NCI-H524 (cell line): ENCODE data around the gene ZFTA.
"Not testable (repeated sequence)": the region's sequence is repeated elsewhere in the genome, so short reads cannot be mapped to it uniquely, and the experiment has no call there.

Experiments used
- DNase-seq, 2 experiments: peaks; one replicate each; lab custom pipeline; 2025; lab: John Stamatoyannopoulos, UW

ZFTA gene

GRCh38 chr11:63768237-63769041 is at the start of gene ZFTA:
Gene ZFTA, minus strand, starts transcription at chr11:63768775. Its CDS starts 153 bp downstream, at chr11:63768622.
- DNase-seq: peak; percentile 17 to 61

- no peak for DNase-seq
Measured at GRCh38 chr11:63817758-63818498, 49.4 kb upstream of the ZFTA start.

GRCh38 chr11:63816732-63817131 is 48.2 kb upstream of the ZFTA start:
- DNase-seq: no peak

DNA sequence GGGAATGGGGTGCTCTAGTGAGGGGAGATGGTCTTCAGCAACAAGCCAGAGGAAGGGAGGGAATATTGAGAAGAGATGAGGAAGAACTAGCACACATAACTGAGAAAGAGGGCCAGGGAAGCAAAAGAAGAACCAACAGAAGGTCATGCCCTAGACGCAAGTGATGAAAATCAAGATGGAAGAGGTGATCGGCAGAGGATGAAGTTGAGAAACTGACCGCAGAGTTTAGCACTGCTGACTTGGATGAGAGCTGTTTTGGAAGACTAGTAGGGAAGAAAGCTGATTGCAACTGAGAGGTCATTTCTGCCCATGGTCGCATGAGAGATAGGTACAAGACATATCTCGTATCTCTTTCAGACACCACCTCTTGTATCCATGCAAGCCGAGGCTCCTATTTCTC is 47.6 kb upstream of the ZFTA start:
- no peak for DNase-seq

DNA sequence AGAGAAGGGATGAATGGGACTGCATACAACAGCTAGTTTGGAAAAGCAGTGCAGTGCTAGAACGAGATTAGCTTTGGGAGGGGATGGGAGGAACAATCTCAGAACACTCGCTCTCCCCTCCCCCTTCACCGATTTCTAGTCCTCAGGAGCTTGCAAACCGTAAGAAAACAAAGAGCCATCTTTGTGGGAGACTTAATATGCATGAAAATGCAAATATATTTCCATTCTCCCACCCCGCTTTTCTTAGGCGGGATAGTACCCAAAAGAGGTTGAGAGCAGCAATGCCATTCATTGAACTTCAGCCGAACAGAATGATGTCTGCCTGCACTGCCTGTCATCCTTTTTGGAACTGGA is 45.8 kb upstream of the ZFTA start:
- no peak for DNase-seq

DNA sequence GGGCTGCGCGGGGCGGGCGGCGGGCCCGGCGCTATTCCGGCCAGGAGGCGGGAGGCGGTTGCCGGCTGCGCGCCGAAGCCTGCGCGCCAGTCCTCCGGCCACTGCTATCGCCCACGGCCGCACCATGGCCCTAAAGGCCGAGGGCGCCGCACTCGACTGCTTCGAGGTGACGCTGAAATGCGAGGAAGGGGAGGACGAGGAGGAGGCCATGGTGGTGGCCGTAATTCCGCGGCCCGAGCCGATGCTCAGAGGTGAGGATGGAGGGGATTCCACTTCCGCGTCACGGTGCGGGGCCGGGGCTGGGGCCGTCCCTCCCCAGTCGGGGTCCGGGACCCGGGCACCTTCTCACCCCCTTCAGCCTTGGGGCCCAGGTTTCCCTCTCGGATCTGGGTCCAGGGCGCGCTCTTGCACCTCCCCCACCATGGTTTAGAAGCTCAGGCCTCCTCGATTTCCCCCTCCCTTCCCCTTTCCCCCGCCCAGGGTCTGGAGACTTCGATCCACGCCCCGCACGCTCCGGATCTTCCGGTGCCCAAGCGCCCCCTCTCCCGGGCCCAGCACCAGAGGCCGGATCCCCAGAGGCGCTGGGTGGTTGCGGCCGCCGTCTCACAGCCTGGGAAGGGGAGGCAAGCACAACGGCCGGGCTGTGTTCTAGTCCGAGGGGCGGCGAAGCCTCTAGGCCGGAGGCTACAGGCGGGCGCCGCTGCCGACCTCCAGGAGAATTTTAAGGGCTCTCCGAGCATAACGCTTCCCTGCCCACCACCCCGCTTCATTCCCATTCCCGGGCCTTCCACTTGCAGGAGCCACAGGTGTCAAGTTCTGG is 45.2 kb upstream of the ZFTA start:
- peak; percentile 48 to 49 for DNase-seq

DNA sequence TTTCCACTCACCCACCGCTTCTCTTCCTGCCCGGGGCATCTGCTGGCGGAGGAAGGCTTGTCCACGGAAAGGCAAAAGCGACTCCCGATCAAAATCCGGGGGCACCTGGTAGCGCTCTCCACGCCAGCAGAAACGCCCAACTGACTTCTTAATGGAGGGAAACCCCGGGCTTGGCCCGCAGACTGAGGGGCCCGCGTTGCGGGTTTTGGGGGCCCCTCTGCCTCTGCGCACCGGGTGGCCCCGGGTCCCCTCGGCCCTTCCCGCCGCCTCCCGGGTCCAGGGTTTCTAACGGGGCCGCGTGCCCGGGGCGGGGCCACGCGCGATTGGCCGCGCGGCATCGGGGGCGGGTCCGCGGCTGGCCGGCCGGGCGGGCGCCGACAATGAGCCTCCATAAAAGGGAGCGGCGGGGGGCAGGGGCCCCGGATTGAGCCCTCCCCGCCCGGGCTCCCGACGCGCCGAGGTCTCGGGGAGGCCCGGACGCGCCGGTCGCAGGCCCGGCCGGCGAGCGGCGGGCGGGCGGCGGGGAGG is 44.5 kb upstream of the ZFTA start, which contains the start of gene SPINDOC:
TSS of gene SPINDOC (plus strand) at position 422 of the 528 bp plus-strand sequence. CDS start 231 bp downstream, outside the sequence.
- DNase-seq: peak; percentile 43 to 71

DNA sequence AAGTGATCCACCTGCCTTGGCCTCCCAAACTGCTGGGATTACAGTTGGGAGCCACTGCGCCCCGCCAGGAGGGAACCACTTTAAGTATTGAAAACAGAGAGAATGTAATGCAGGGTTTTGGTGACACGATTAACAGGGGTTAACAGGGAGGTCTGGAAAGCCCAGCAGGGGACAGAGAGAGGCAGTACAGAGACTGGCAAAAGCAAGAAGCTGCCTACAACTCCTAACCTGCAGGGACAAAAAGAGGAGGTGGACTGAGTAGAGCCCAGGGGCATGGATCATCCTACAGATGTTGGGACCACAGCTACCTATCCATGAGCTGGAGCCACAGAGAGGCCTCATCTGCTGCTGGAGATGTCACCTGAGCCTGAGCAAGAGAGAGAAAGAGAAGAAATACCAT is 42.9 kb upstream of the ZFTA start:
- no peak for DNase-seq

- DNase-seq: not testable (repeated sequence)
Measured at GRCh38 chr11:63810383-63810782, 41.8 kb upstream of the ZFTA start.

DNA sequence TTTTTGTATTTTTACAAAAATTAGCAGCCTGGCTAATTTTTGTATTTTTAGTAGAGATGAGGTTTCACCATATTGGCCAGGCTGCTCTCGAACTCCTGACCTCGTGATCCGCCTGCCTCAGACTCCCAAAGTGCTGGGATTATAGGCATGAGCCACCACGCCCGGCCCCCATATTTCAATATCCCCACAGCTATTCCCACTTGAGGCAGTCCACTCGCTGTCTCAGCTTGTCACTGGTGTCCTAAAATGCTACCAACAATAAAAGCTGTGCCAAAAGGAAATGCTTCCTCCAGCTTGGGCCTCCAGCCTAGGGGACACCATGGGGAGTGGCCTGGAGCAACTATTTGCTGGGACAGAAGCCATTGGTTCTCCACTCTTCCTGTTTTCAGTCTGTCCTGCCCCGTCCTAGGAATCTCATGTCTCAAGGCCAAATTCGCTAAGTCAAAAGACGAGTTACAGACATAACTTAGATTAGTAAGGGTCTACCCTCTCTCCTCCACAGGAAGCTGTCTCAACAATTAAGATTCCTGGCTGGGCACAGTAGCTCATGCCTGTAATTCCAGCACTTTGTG is 37.4 kb upstream of the ZFTA start:
- no peak for DNase-seq

GRCh38 chr11:63804259-63804658 is 35.7 kb upstream of the ZFTA start:
- no peak for DNase-seq

DNA sequence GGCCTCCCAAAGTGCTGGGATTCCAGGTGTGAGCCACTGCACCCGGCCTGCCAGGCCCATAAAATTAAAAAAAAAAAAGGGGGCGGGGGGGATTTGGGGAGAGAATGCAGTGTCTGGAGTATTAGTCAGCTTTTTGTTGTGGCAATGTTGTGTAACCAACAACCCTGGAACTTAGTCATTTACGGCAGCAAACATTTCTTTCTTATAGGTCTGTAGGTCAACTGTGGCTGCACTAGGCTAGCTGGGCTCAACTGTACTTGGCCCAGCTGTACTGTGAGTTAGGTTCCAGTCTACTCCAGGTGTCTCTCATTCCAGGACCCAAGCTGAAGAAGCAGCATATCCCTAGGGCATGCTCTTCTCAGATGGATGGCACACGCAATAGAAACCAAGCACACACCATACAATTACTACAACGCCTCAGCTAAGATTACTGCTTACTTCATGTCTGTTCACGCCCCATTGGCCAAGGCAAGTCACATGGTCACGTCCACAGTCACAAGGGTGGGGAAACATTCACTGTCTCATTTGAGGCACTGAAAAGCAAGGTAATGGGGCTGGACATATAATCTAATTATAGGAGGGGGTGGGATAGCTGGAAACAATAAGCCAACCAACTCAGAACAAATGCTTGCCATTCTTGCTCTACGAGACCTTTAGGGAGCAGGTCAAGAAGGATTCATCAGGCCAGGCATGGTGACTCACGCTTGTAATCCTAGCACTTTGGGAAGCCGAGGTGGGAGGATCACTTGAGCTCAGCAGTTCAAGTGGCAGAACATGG is 34.3 kb upstream of the ZFTA start:
- DNase-seq: no peak

GRCh38 chr11:63800921-63801320 is 32.3 kb upstream of the ZFTA start:
- DNase-seq: no peak

GRCh38 chr11:63795066-63795465 is 26.5 kb upstream of the ZFTA start:
- DNase-seq: no peak

DNA sequence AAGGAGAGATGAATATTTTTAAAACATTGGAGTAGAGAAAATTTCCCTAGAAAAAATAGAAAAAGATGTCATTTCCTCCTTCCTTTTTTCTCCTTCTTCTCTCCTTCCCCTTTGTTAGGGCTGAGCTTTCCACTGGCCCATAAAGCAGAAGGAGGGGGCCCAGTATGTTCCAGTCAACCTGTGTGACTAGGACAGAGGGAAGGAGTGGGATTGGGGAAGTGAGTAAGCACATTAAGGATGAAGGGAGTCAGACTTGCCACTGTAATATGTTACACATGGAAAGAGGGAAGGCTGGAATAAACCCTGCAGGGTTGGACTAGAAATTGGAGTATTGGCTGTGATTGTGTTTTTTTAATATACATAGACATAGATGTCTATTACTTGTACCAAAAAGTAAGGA is 24.6 kb upstream of the ZFTA start:
- no peak for DNase-seq

DNA sequence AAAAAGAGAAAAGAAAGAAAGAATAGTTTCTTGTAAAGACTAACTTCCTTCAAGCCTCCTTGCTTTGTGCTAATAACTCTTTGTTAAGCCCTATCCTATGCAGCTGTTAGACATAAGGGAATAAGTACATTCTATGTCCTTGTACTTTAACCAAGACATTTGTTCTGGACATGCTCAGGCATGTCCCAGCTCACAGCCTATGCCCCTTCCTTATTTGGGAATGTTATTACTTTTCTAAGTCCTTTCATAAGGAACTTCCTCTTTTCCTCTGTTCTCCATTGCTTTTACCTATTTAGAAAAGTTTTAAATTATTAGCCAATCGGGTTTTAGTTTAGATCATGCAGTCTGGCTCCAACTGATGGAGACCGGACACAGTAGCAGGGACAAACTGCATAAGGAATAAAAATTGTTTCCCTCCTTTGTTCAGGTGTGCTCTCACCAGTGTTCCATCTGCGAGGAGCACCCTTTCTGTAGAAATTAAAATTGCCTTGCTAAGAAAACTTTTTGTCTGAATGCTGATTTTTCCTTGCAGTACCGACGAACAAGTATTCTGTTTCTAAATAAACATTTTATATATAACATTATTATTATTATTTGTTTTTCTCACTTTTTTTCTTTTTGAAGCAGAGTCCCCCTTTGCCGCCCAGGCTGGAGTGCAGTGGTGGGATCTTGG is 23.1 kb upstream of the ZFTA start:
- DNase-seq: no peak

DNA sequence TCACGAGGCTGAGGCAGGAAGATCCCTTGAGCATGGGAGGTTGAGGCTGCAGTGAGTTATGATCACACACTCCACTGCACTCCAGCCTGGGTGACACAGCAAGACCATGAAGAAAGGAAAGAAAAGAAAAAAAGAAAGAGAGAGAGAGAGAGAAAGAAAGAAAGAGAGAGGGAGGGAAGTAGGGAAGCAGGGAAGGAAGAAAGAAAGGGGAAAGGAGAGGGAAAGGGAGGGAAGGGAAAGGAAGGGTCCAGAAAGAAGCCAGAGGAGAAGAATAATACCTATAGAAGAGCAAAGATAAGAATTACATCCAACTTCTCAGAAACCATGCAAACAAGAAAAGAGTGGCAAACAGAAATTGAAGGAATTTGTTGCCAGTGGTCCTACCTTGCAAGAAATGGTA is 17.2 kb upstream of the ZFTA start:
- DNase-seq: no peak

- DNase-seq: peak; percentile 34 to 39
Measured at GRCh38 chr11:63783925-63784592, 15.5 kb upstream of the ZFTA start.

DNA sequence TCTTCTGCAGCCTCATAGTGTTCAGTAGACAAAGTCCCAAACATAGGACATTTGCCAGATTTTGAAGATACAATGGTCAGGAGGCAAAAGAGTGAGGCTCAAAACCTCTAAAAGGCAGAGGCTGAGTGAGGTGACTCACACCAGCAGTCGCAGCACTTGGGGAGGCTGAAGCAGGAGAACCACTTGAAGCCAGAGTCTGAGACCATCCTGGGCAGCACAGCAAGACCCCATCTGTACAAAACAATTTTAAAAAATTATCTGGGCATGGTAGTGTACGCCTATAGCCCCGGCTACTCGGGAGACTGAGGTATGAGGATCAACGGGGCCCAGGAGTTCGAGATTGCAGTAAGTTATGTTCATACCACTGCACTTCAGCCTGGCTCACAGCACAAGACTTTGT is 14.2 kb upstream of the ZFTA start:
- no peak for DNase-seq

GRCh38 chr11:63779039-63779438 is 10.5 kb upstream of the ZFTA start:
- DNase-seq: no peak
